Measurements from ENCODE around the gene TMPRSS9.
"Not testable (repeated sequence)": the region's sequence is repeated elsewhere in the genome, so short reads cannot be mapped to it uniquely, and the experiment has no call there.

TMPRSS9 gene

GRCh38 chr19:2387367-2388288, 27.6 kb downstream of the TMPRSS9 start:
- DNase-seq, result no peak

- DNase-seq, result no peak
These were observed 29.5 kb downstream of the TMPRSS9 start for GRCh38 chr19:2389594-2389993.

- peak in 24 of 56 donors; percentile 2 to 73 (median 12) for DNase-seq
These were observed 31.2 kb downstream of the TMPRSS9 start for GRCh38 chr19:2391118-2391725.

GRCh38 chr19:2392366-2392765, 32.3 kb downstream of the TMPRSS9 start:
- no peak for DNase-seq

GRCh38 chr19:2392899-2393298, 32.8 kb downstream of the TMPRSS9 start:
- peak in 1 of 56 donors; percentile 6 for DNase-seq

- DNase-seq, result no peak
These were observed 34.0 kb downstream of the TMPRSS9 start for GRCh38 chr19:2394054-2394441.

GRCh38 chr19:2394442-2395292, 34.6 kb downstream of the TMPRSS9 start:
- peak in 3 of 56 donors; percentile 3 to 37 (median 3) for DNase-seq

GRCh38 chr19:2395293-2395829, 35.3 kb downstream of the TMPRSS9 start:
- not testable (repeated sequence) for DNase-seq

GRCh38 chr19:2397173-2397572, 37.1 kb downstream of the TMPRSS9 start:
- not testable (repeated sequence) for DNase-seq

GRCh38 chr19:2398735-2399305, 38.8 kb downstream of the TMPRSS9 start:
- DNase-seq, result no peak

- DNase-seq, result no peak
These were observed 39.5 kb downstream of the TMPRSS9 start for GRCh38 chr19:2399582-2399981.

GRCh38 chr19:2408247-2408646, 48.2 kb downstream of the TMPRSS9 start:
- DNase-seq, result no peak

- no peak for DNase-seq
These were observed 49.4 kb downstream of the TMPRSS9 start for GRCh38 chr19:2409352-2409912.

GRCh38 chr19:2410023-2410422, 50.0 kb downstream of the TMPRSS9 start:
- DNase-seq, result no peak

- DNase-seq, result no peak
These were observed 51.6 kb downstream of the TMPRSS9 start for GRCh38 chr19:2411709-2412108.

- no peak for DNase-seq
These were observed 52.4 kb downstream of the TMPRSS9 start for GRCh38 chr19:2412449-2412848.

- DNase-seq, result no peak
These were observed 53.1 kb downstream of the TMPRSS9 start for GRCh38 chr19:2413159-2413558.

- DNase-seq, result no peak
These were observed 53.6 kb downstream of the TMPRSS9 start for GRCh38 chr19:2413629-2414028.

GRCh38 chr19:2415281-2415972, 55.4 kb downstream of the TMPRSS9 start:
- DNase-seq, result no peak

- DNase-seq, result no peak
These were observed 55.9 kb downstream of the TMPRSS9 start for GRCh38 chr19:2415973-2416319.

Data from amygdala (tissue), 56 donors.